C4-2B (cell line): Measurements from ENCODE around the gene COX4I1.
"Not testable (repeated sequence)": the region's sequence is repeated elsewhere in the genome, so short reads cannot be mapped to it uniquely, and the experiment has no call there.

Source experiments
- ZFX ChIP-seq: fragments of 450-650 bp; IDR thresholded peaks from 2 replicates; pipeline ENCODE4 v1.6.1; 2017
- TF ChIP-seq, protein P1 (sequence below): fragments of 450-650 bp; conservative IDR thresholded peaks from 2 replicates; pipeline ENCODE4 v1.5.1; 2017; ENCODE audit warnings: mild to moderate bottlenecking

DNA sequence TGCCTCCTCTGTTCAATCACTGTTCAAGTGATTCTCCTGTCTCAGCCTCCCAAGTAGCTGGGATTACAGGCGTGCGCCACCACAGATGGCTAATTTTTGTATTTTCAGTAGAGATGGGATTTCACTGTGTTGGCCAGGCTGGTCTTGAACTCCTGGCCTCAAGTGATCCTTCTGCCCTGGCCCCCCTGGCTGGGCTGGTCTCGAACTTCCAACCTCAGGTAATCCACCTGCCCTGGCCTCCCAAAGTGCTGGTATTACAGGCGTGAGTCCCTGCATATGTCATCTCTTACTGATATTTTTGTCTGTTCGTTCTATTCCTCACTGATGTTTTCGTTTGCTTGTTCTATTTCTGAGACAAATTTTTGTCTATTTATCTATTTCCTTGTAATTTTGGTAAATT, 17.7 kb downstream of the COX4I1 start:
- TF ChIP-seq, protein P1, sequence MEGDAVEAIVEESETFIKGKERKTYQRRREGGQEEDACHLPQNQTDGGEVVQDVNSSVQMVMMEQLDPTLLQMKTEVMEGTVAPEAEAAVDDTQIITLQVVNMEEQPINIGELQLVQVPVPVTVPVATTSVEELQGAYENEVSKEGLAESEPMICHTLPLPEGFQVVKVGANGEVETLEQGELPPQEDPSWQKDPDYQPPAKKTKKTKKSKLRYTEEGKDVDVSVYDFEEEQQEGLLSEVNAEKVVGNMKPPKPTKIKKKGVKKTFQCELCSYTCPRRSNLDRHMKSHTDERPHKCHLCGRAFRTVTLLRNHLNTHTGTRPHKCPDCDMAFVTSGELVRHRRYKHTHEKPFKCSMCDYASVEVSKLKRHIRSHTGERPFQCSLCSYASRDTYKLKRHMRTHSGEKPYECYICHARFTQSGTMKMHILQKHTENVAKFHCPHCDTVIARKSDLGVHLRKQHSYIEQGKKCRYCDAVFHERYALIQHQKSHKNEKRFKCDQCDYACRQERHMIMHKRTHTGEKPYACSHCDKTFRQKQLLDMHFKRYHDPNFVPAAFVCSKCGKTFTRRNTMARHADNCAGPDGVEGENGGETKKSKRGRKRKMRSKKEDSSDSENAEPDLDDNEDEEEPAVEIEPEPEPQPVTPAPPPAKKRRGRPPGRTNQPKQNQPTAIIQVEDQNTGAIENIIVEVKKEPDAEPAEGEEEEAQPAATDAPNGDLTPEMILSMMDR = not testable (repeated sequence)
- not testable (repeated sequence) for TF ChIP-seq ZFX
